Right lobe of liver (tissue), 4 donors: Measurements from ENCODE around the gene SLC30A2.

ENCODE experiments used
- CTCF ChIP-seq, 4 donors: fragments of 200-600 bp in 3 of 4; fragments of 450-650 bp in 1 of 4; IDR thresholded peaks; one replicate each; pipeline versions ENCODE4 v1.5.1 to v1.8.0; 2016 to 2022; ENCODE audit warnings: antibody characterized with exemption in 4 of 4, mild to moderate bottlenecking in 2 of 4
- POLR2A ChIP-seq: fragments of 450-650 bp; IDR thresholded peaks from one replicate; pipeline ENCODE4 v1.6.1; 2017; ENCODE audit warnings: antibody characterized with exemption, mild to moderate bottlenecking
- donor health status: DM: no; HTN: no; CAD: no.
- donor health status: DM: no; HTN: no; CAD: no.
- donor health status: DM: no; HTN: yes; CAD: no.

DNA sequence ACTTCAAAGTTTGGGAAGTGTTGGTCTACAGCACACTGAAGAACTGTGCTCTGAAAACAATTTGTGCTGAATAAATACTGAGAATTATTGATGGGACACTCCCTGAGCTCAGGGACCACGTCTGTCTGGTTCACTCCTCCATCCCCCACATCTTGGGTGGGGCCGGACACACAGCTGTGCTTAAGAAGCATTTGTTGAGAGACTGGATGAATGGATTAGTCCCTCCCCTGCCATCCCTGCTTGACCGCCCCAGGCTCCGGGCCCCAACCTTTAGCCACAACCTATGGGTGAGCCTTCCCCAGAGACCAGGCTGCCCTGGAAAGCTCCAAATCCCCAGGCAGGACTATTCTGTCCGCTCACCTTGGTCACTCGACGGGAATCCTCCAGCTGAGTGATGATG, 14.0 kb upstream of the SLC30A2 start:
- TF ChIP-seq CTCF (IDR thresholded peaks at IDR 0.05) (no peak), POLR2A (no peak)
